B cell (primary cell): Measurements from ENCODE around the gene FAM9B. TPM values are rescaled to one million over a fixed set of nuclear protein-coding genes. Genes with fewer than 3 reads are reported as not detected.

Source experiments
- ATAC-seq: fragments of 200-7000 bp; cut with Tn5 transposase; one replicate; pipeline ENCODE4 v1.10.0; 2021; ENCODE audit warnings: low read depth, mild to moderate bottlenecking, moderate number of reproducible peaks, moderate library complexity
- CTCF ChIA-PET: fragments of 350-600 bp; sonication (Branson Sonifier 250); formaldehyde crosslinking; loops from one replicate; lab custom pipeline; 2021; ENCODE audit warnings: antibody characterized with exemption, inconsistent platforms; lab: Charles Lee
- POLR2A ChIA-PET: fragments of 350-600 bp; sonication (Branson Sonifier 250); formaldehyde crosslinking; loops from one replicate; lab custom pipeline; 2021; ENCODE audit warnings: antibody characterized with exemption; lab: Charles Lee
- DNase-seq: peaks from one replicate; pipeline ENCODE4 v3.0.0; 2013
- H2AFZ ChIP-seq: 2 replicates; pipeline ENCODE4 v1.6.1; 2012; ENCODE audit warnings: mild to moderate bottlenecking, low read depth, low read length; ENCODE audit not compliant: insufficient read depth, poor library complexity, severe bottlenecking
- H3K27ac ChIP-seq, 2 donors: 1 replicate in 1 of 2; 2 replicates in 1 of 2; pipeline ENCODE4 v1.5.1; 2012 to 2013; ENCODE audit warnings: low read length in 2 of 2, mild to moderate bottlenecking in 2 of 2, moderate library complexity in 1 of 2
- H3K27me3 ChIP-seq, 4 experiments: fragments of 200-600 bp in 1 of 4; sonication (generic) in 1 of 4; replicated peaks in 1 of 4; 1 replicate in 2 of 4; 2 replicates in 2 of 4; pipeline versions ENCODE4 v1.6.1 to v1.7.0; 2013 to 2016; ENCODE audit warnings: low read length in 3 of 4, mild to moderate bottlenecking in 2 of 4, mixed read lengths in 1 of 4, moderate library complexity in 1 of 4; ENCODE audit not compliant: insufficient read depth in 4 of 4, control insufficient read depth in 3 of 4; ENCODE audit errors: control extremely low read depth in 1 of 4
- H3K36me3 ChIP-seq, 2 experiments: replicated peaks in 1 of 2; 1 replicate in 1 of 2; 2 replicates in 1 of 2; pipeline versions ENCODE4 v1.6.1 to v1.7.1; 2013; ENCODE audit warnings: low read length in 1 of 2; ENCODE audit not compliant: insufficient read depth in 2 of 2, control insufficient read depth in 1 of 2; ENCODE audit errors: control extremely low read depth in 1 of 2, extremely low read depth in 1 of 2
- H3K4me1 ChIP-seq, 2 donors: fragments of 200-600 bp in 1 of 2; sonication (generic) in 1 of 2; 1 replicate in 1 of 2; 2 replicates in 1 of 2; pipeline versions ENCODE4 v1.5.1 to v1.6.1; 2013 to 2017; ENCODE audit warnings: low read length in 2 of 2; ENCODE audit not compliant: control insufficient read depth in 2 of 2, insufficient read depth in 2 of 2
- H3K4me2 ChIP-seq: replicated peaks from 2 replicates; pipeline ENCODE3; 2012; ENCODE audit warnings: mild to moderate bottlenecking, low read depth, low read length; ENCODE audit not compliant: poor library complexity, severe bottlenecking
- H3K4me3 ChIP-seq, 5 experiments: fragments of 200-600 bp in 1 of 5; sonication (generic) in 1 of 5; 1 replicate in 3 of 5; 2 replicates in 2 of 5; pipeline versions ENCODE4 v1.5.1 to v1.7.0; 2011 to 2016; ENCODE audit warnings: low read length in 4 of 5, mild to moderate bottlenecking in 4 of 5, low read depth in 2 of 5, control low read depth in 1 of 5, moderate library complexity in 1 of 5; ENCODE audit not compliant: insufficient read depth in 1 of 5; ENCODE audit errors: control extremely low read depth in 1 of 5, extremely low read depth in 1 of 5
- H3K79me2 ChIP-seq: fragments of 200-600 bp; sonication (generic); one replicate; pipeline ENCODE4 v1.6.0; 2016; ENCODE audit warnings: low read length; ENCODE audit not compliant: control insufficient read depth, insufficient read depth
- H3K9ac ChIP-seq: fragments of 200-600 bp; sonication (generic); 2 replicates; pipeline ENCODE4 v1.6.1; 2017; ENCODE audit warnings: mild to moderate bottlenecking, low read length, moderate library complexity
- H3K9me3 ChIP-seq, 3 donors: one replicate each; pipeline versions ENCODE4 v1.6.1 to v1.7.1; 2013; ENCODE audit warnings: low read length in 2 of 3; ENCODE audit not compliant: control insufficient read depth in 2 of 3, insufficient read depth in 1 of 3; ENCODE audit errors: control extremely low read depth in 1 of 3
- H4K20me1 ChIP-seq: 2 replicates; pipeline ENCODE4 v1.6.0; 2012; ENCODE audit warnings: mild to moderate bottlenecking, low read length; ENCODE audit not compliant: insufficient read depth, control insufficient read depth, poor library complexity, severe bottlenecking
- H3K27ac Mint-ChIP-seq: one replicate; pipeline ENCODE4 v1.8.0; 2021; ENCODE audit warnings: mixed read lengths
- H3K27me3 Mint-ChIP-seq: one replicate; pipeline ENCODE4 v1.8.0; 2021; ENCODE audit warnings: mixed read lengths
- H3K4me1 Mint-ChIP-seq: one replicate; pipeline ENCODE4 v1.8.0; 2021; ENCODE audit warnings: mixed read lengths
- H3K4me3 Mint-ChIP-seq: one replicate; pipeline ENCODE4 v1.8.0; 2021; ENCODE audit warnings: mixed read lengths
- H3K9me3 Mint-ChIP-seq: one replicate; pipeline ENCODE4 v1.8.0; 2022; ENCODE audit warnings: mixed read lengths; ENCODE audit not compliant: insufficient read depth
- CTCF ChIP-seq: fragments of 200-600 bp; IDR thresholded peaks from one replicate; pipeline ENCODE4 v1.8.0; 2022; ENCODE audit warnings: antibody characterized with exemption, mild to moderate bottlenecking
- EZH2 ChIP-seq: IDR thresholded peaks from 2 replicates; pipeline ENCODE4 v1.6.1; 2012; ENCODE audit warnings: borderline replicate concordance, low read depth, mild to moderate bottlenecking, moderate library complexity, low read length; ENCODE audit not compliant: insufficient read depth, poor library complexity, severe bottlenecking
- WGBS: methylation state at CpG from one replicate; pipeline ENCODE4 v1.1.5; 2013; ENCODE audit warnings: missing lambda C conversion rate; ENCODE audit not compliant: insufficient coverage; 5-methylcytosine and 5-hydroxymethylcytosine counted together
- intact Hi-C: fragments of 100-400 bp; cut with micrococcal nuclease; formaldehyde crosslinking; loops from one replicate; pipeline ENCODE4 v1.10.0; 2022
- polyA plus RNA-seq: library from polyadenylated mRNA; depleted of rRNA; stranded (reverse); fragments of >200 nt; gene quantifications from 2 replicates; pipeline ENCODE4 v1.2.3, GENCODE V29; 2012
- total RNA-seq, 2 donors: library from RNA; stranded (reverse); fragments of 120-200 nt in 1 of 2; gene quantifications; 1 replicate in 1 of 2; 2 replicates in 1 of 2; pipeline versions ENCODE4 v1.2.3 to v1.2.4, GENCODE V29; 2013 to 2022

FAM9B gene
- total and polyA plus RNA-seq, 2 donors (not counting 1 experiment from before 2014, with no cell fraction given): not detected

- no peaks in the 10 kb centered on the region for H3K4me1 Mint-ChIP-seq
- POLR2A ChIA-PET: no interaction called here
These were observed 37.2 kb upstream of the FAM9B start for GRCh38 chrX:9071031-9071650.

GRCh38 chrX:9069573-9069972, 35.6 kb upstream of the FAM9B start:
- ChIA-PET CTCF (no interaction called here), POLR2A (no interaction called here)
- H3K9me3 ChIP-seq: no peaks in the 10 kb centered on the region
- no peaks in the 10 kb centered on the region for H3K4me1 ChIP-seq
- WGBS: 87% methylated on average over 4 of the region's 5 CpGs
- no peaks in the 10 kb centered on the region for H3K36me3 ChIP-seq
- H3K79me2 ChIP-seq: no peaks in the 10 kb centered on the region
- no peak overlapping the region for H3K9ac ChIP-seq
- no peaks in the 10 kb centered on the region for H3K9me3 Mint-ChIP-seq
- TF ChIP-seq CTCF: no peak
- no peak for TF ChIP-seq EZH2
- no peaks in the 10 kb centered on the region for H3K4me1 Mint-ChIP-seq
- no peak overlapping the region for H3K27ac Mint-ChIP-seq
- peaks cover 11% of the 10 kb centered on the region for H3K27me3 Mint-ChIP-seq
- no peak overlapping the region for H3K4me2 ChIP-seq
- H3K4me3 Mint-ChIP-seq: no peak overlapping the region
- H3K27ac ChIP-seq: no peak overlapping the region
- intact Hi-C loops: no loop called here
- DNase-seq (no peak), ATAC-seq (no peak)
- no peak overlapping the region for H2AFZ ChIP-seq
- no peak overlapping the region for H3K4me3 ChIP-seq
- H4K20me1 ChIP-seq: no peaks in the 10 kb centered on the region
- H3K27me3 ChIP-seq: no peaks in the 10 kb centered on the region

More at GRCh38 chrX:9071031-9071650, 37.2 kb upstream of the FAM9B start:
- intact Hi-C loops: no loop called here
- Histone ChIP-seq H3K79me2 (no peaks in the 10 kb centered on the region), H2AFZ (no peak overlapping the region), H4K20me1 (no peaks in the 10 kb centered on the region), H3K27me3 (no peaks in the 10 kb centered on the region), H3K4me1 (no peaks in the 10 kb centered on the region), H3K9me3 (no peaks in the 10 kb centered on the region), H3K4me3 (no peak overlapping the region), H3K36me3 (no peaks in the 10 kb centered on the region), H3K27ac (no peak overlapping the region), H3K9ac (no peak overlapping the region), H3K4me2 (no peak overlapping the region)
- Mint-ChIP-seq H3K27me3 (peaks cover 14% of the 10 kb centered on the region), H3K27ac (no peak overlapping the region), H3K9me3 (no peaks in the 10 kb centered on the region), H3K4me3 (no peak overlapping the region)
- DNase-seq: no peak
- ATAC-seq: no peak
- WGBS: no CpG with 5 or more reads among the region's 4 CpGs
- CTCF ChIA-PET: no interaction called here
- TF ChIP-seq EZH2 (no peak), CTCF (no peak)
